Measurements from ENCODE around the gene FOXP1. TPM values are rescaled to one million over a fixed set of nuclear protein-coding genes. Genes with fewer than 3 reads are reported as not detected.
A peak's percentile ranks its signal among the peaks of the same experiment; 100 is the strongest.
"Not testable (repeated sequence)": the region's sequence is repeated elsewhere in the genome, so short reads cannot be mapped to it uniquely, and the experiment has no call there.

The FOXP1 gene
- total RNA-seq, 4 donors from 2014 or later: 13.2 to 46.6 (median 29.2) TPM

- in situ Hi-C loops (cut with MboI; ENCODE audit: low sequenced_read_pairs in 4 of 4): no loop called here
- intact Hi-C loops (cut with DNase I; ENCODE audit: low total_unique reads): no loop called here
- Histone ChIP-seq H3K27ac (no peak overlapping the region), H3K27me3 (no peaks in the 10 kb centered on the region), H3K4me3 (no peak overlapping the region), H3K9me3 (no peaks in the 10 kb centered on the region), H3K36me3 (peaks cover 0 to 12% of the 10 kb centered on the region in 2 donors), H3K4me1 (peaks cover 0 to 6% of the 10 kb centered on the region in 2 donors)
- ATAC-seq (no peak), DNase-seq (no peak)
- no peak for TF ChIP-seq CTCF (IDR thresholded peaks at IDR 0.05 in 4 of 5, conservative IDR thresholded peaks at IDR 0.05 in 1 of 5)
Observed at GRCh38 chr3:71018799-71019198, 564.7 kb downstream of the FOXP1 start.

GRCh38 chr3:71016178-71016845 is 567.2 kb downstream of the FOXP1 start:
- in situ Hi-C loops (cut with MboI; ENCODE audit: low sequenced_read_pairs in 4 of 4): no loop called here
- intact Hi-C loops (cut with DNase I; ENCODE audit: low total_unique reads): no loop called here
- H3K9me3 ChIP-seq: no peaks in the 10 kb centered on the region
- ATAC-seq: no peak
- peaks cover 0 to 10% of the 10 kb centered on the region in 2 donors for H3K4me1 ChIP-seq
- no peaks in the 10 kb centered on the region for H3K27me3 ChIP-seq
- peak overlapping the region in 1 of 4 donors; percentile 28 for H3K27ac ChIP-seq
- no peak overlapping the region for H3K4me3 ChIP-seq
- H3K36me3 ChIP-seq: peaks cover 0 to 12% of the 10 kb centered on the region in 2 donors
- TF ChIP-seq POLR2A (IDR thresholded peaks at IDR 0.05) (no peak), CTCF (IDR thresholded peaks at IDR 0.05 in 4 of 5, conservative IDR thresholded peaks at IDR 0.05 in 1 of 5) (no peak)
- no peak for DNase-seq

- DNase-seq; H3K9me3 ChIP-seq; in situ Hi-C loops (cut with MboI; ENCODE audit: low sequenced_read_pairs in 4 of 4); H3K27ac ChIP-seq; H3K27me3 ChIP-seq; H3K4me1 ChIP-seq; H3K4me3 ChIP-seq; intact Hi-C loops (cut with DNase I; ENCODE audit: low total_unique reads); ATAC-seq: not testable (repeated sequence)
- peaks cover 0 to 12% of the 10 kb centered on the region in 2 donors for H3K36me3 ChIP-seq
Observed at GRCh38 chr3:71014616-71015015, 568.9 kb downstream of the FOXP1 start.

GRCh38 chr3:71012971-71013370 is 570.6 kb downstream of the FOXP1 start:
- in situ Hi-C loops (cut with MboI; ENCODE audit: low sequenced_read_pairs in 4 of 4) (no loop called here), intact Hi-C loops (cut with DNase I; ENCODE audit: low total_unique reads) (no loop called here)
- TF ChIP-seq CTCF (IDR thresholded peaks at IDR 0.05 in 4 of 5, conservative IDR thresholded peaks at IDR 0.05 in 1 of 5) (no peak), POLR2A (IDR thresholded peaks at IDR 0.05) (no peak)
- Histone ChIP-seq H3K27me3 (no peaks in the 10 kb centered on the region), H3K36me3 (peaks cover 0 to 12% of the 10 kb centered on the region in 2 donors), H3K4me3 (no peak overlapping the region), H3K27ac (no peak overlapping the region), H3K4me1 (peaks cover 19 to 22% of the 10 kb centered on the region in 2 donors), H3K9me3 (no peaks in the 10 kb centered on the region)
- no peak for DNase-seq
- ATAC-seq: no peak

- H3K36me3 ChIP-seq: peaks cover 0 to 12% of the 10 kb centered on the region in 2 donors
- TF ChIP-seq POLR2A (IDR thresholded peaks at IDR 0.05): no peak
- TF ChIP-seq CTCF (IDR thresholded peaks at IDR 0.05 in 4 of 5, conservative IDR thresholded peaks at IDR 0.05 in 1 of 5): no peak
- in situ Hi-C loops (cut with MboI; ENCODE audit: low sequenced_read_pairs in 4 of 4): no loop called here
- ATAC-seq: no peak
- H3K4me1 ChIP-seq: peaks cover 29 to 30% of the 10 kb centered on the region in 2 donors
- H3K4me3 ChIP-seq: no peak overlapping the region
- H3K27me3 ChIP-seq: no peaks in the 10 kb centered on the region
- no peaks in the 10 kb centered on the region for H3K9me3 ChIP-seq
- no peak for DNase-seq
- intact Hi-C loops (cut with DNase I; ENCODE audit: low total_unique reads): no loop called here
- H3K27ac ChIP-seq: peak overlapping the region in 1 of 4 donors; percentile 1
Observed at GRCh38 chr3:71011565-71012287, 571.8 kb downstream of the FOXP1 start.
